ENCODE measurements around the gene EDIL3.

- TF ChIP-seq CTCF (conservative IDR thresholded peaks at IDR 0.05; ENCODE audit: low read length), result no peak
- no peak for TF ChIP-seq EZH2phosphoT487 (IDR thresholded peaks at IDR 0.05; ENCODE audit: borderline replicate concordance, low read depth, low read length)
These were observed 462.9 kb downstream of the EDIL3 start for GRCh38 chr5:83921666-83922193.
